Thyroid gland (tissue), 4 donors: ENCODE measurements around the gene GASK1B.

ENCODE experiments used
- POLR2A ChIP-seq, 2 donors: fragments of 450-650 bp; IDR thresholded peaks; one replicate each; pipeline ENCODE4 v1.6.1; 2017; ENCODE audit warnings: antibody characterized with exemption in 2 of 2, mild to moderate bottlenecking in 2 of 2, moderate library complexity in 1 of 2
- TF ChIP-seq, protein P1 (sequence below), 6 experiments: fragments of 200-600 bp in 3 of 6; fragments of 450-650 bp in 3 of 6; sonication (generic) in 3 of 6; IDR thresholded peaks; one replicate each; pipeline ENCODE4 v1.5.1; 2016 to 2019; ENCODE audit warnings: antibody characterized with exemption in 6 of 6, mild to moderate bottlenecking in 2 of 6, inconsistent platforms in 1 of 6, moderate library complexity in 1 of 6

DNA sequence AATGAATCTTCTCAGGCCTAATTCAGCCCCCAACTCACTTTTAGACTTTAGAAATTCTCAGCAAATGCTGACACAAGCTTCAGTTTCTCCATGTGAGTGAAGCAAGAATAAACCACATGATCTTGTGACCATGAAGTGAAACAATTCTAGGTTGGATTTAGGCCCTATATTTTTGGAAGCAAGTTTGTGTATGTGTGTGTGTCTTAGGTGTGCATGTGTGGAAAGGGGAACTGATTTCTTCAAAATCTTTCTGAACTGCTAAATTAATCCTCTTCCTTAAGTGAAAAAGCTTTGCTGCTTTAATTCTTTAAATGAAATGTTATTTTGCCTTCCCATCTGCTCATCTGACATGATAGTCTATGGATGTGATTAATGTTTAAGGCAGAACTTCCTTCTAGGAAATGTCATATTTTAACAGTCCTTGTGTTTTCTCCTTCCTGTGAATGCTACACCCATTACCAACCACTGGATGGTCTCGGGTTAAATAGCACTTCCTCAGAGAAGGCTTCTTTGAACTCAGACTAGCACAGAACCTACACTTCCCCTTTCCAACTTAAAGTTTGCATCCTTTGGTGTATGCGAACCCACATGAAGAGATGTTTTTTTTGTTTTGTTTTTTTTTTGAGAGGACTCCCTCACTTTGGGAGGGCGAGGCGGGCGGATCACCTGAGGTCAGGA is 36.3 kb upstream of the GASK1B start:
- TF ChIP-seq, protein P1, sequence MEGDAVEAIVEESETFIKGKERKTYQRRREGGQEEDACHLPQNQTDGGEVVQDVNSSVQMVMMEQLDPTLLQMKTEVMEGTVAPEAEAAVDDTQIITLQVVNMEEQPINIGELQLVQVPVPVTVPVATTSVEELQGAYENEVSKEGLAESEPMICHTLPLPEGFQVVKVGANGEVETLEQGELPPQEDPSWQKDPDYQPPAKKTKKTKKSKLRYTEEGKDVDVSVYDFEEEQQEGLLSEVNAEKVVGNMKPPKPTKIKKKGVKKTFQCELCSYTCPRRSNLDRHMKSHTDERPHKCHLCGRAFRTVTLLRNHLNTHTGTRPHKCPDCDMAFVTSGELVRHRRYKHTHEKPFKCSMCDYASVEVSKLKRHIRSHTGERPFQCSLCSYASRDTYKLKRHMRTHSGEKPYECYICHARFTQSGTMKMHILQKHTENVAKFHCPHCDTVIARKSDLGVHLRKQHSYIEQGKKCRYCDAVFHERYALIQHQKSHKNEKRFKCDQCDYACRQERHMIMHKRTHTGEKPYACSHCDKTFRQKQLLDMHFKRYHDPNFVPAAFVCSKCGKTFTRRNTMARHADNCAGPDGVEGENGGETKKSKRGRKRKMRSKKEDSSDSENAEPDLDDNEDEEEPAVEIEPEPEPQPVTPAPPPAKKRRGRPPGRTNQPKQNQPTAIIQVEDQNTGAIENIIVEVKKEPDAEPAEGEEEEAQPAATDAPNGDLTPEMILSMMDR (IDR thresholded peaks at IDR 0.05) = no peak
- no peak for TF ChIP-seq POLR2A (IDR thresholded peaks at IDR 0.05)
